Measurements from ENCODE around the gene KCNQ5. TPM values are rescaled to one million over a fixed set of nuclear protein-coding genes. Genes with fewer than 3 reads are reported as not detected.

Gene KCNQ5
- total RNA-seq, 1 experiment from 2014 or later = 9.4 TPM

DNA sequence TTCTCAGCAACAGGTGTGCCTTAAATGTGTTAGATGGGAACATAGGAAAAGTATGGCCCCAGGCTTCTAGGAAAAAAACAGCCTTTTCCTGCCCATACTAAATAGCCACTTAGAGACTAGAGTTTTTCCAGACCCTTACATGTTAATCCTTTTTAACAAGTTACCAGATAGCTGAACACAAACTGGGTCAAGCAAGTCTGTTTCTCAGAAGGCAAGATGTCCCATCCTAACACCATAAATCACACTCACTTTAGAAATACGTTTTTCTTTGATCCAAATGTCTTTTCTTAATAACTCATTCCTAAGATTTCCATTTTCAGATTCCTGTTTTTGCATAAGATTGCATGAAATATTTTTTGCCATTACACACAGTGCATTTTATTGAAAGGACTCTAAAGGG, 241.3 kb downstream of the KCNQ5 start:
- H3K4me1 ChIP-seq (ENCODE audit: control insufficient read depth, insufficient read depth, low read length) = no peaks in the 10 kb centered on the region
- intact Hi-C loops (cut with micrococcal nuclease; ENCODE audit: unreplicated experiment) (no loop called here), in situ Hi-C loops (cut with HindIII; ENCODE audit: low pct_unique_long_range_greater_than_20kb, low sequenced_read_pairs) (no loop called here)
- ATAC-seq (no peak), DNase-seq (ENCODE audit: low read depth, low spot score) (no peak)
- H3K27me3 ChIP-seq (ENCODE audit: control insufficient read depth, insufficient read depth, low read length) = no peaks in the 10 kb centered on the region
- TF ChIP-seq POLR2AphosphoS5 (IDR thresholded peaks at IDR 0.05; ENCODE audit: low read depth, low read length) = no peak
- no peak for TF ChIP-seq SIN3A (IDR thresholded peaks at IDR 0.05; ENCODE audit: borderline replicate concordance, insufficient read depth, low read depth, low read length)
- TF ChIP-seq, protein P1, sequence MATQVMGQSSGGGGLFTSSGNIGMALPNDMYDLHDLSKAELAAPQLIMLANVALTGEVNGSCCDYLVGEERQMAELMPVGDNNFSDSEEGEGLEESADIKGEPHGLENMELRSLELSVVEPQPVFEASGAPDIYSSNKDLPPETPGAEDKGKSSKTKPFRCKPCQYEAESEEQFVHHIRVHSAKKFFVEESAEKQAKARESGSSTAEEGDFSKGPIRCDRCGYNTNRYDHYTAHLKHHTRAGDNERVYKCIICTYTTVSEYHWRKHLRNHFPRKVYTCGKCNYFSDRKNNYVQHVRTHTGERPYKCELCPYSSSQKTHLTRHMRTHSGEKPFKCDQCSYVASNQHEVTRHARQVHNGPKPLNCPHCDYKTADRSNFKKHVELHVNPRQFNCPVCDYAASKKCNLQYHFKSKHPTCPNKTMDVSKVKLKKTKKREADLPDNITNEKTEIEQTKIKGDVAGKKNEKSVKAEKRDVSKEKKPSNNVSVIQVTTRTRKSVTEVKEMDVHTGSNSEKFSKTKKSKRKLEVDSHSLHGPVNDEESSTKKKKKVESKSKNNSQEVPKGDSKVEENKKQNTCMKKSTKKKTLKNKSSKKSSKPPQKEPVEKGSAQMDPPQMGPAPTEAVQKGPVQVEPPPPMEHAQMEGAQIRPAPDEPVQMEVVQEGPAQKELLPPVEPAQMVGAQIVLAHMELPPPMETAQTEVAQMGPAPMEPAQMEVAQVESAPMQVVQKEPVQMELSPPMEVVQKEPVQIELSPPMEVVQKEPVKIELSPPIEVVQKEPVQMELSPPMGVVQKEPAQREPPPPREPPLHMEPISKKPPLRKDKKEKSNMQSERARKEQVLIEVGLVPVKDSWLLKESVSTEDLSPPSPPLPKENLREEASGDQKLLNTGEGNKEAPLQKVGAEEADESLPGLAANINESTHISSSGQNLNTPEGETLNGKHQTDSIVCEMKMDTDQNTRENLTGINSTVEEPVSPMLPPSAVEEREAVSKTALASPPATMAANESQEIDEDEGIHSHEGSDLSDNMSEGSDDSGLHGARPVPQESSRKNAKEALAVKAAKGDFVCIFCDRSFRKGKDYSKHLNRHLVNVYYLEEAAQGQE (IDR thresholded peaks at IDR 0.05; ENCODE audit: insufficient read depth in 1 of 2, low read depth in 2 of 2, low read length in 1 of 2) = no peak
- H3K36me3 ChIP-seq (ENCODE audit: control insufficient read depth, insufficient read depth, low read length) = no peaks in the 10 kb centered on the region
- H3K27ac ChIP-seq (ENCODE audit: low read length) = no peak overlapping the region
- no peak overlapping the region for H3K4me3 ChIP-seq (ENCODE audit: low read depth in 2 of 2, low read length in 2 of 2)
- BruUV-seq (replicated peaks) = no TSS peak
- no peaks in the 10 kb centered on the region for H3K9me3 ChIP-seq (ENCODE audit: control insufficient read depth, insufficient read depth, low read depth, low read length)
- ChIA-PET POLR2A (no interaction called here), CTCF (no interaction called here)

DNA sequence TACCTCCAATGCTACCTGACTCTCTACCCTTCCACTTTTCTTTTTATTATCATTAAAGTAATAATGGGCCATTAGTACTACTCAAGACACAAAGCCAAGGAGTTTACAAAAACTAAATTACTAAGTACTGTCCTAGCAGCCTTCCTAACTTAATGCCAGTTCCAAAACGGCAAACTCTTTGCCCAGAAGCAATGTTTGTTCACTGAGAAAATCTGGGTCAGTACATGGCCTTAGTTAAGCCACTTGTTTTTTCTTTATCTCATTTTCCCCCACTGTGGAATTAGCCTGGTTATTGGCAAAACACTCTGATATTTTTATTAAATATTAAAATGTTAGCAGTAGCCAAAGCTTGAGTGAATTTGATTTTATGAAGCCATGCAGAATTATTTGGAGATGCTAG, 242.4 kb downstream of the KCNQ5 start:
- ChIA-PET POLR2A (no interaction called here), CTCF (no interaction called here)

More for the DNA sequence above, 242.4 kb downstream of the KCNQ5 start:
- Histone ChIP-seq H3K4me3 (ENCODE audit: low read depth in 2 of 2, low read length in 2 of 2) (no peak overlapping the region), H3K4me1 (ENCODE audit: control insufficient read depth, insufficient read depth, low read length) (no peaks in the 10 kb centered on the region), H3K27me3 (ENCODE audit: control insufficient read depth, insufficient read depth, low read length) (no peaks in the 10 kb centered on the region), H3K9me3 (ENCODE audit: control insufficient read depth, insufficient read depth, low read depth, low read length) (no peaks in the 10 kb centered on the region), H3K36me3 (ENCODE audit: control insufficient read depth, insufficient read depth, low read length) (no peaks in the 10 kb centered on the region), H3K27ac (ENCODE audit: low read length) (no peak overlapping the region)
- BruUV-seq (replicated peaks) = no TSS peak
- DNase-seq (ENCODE audit: low read depth, low spot score) (no peak), ATAC-seq (no peak)
- intact Hi-C loops (cut with micrococcal nuclease; ENCODE audit: unreplicated experiment) (no loop called here), in situ Hi-C loops (cut with HindIII; ENCODE audit: low pct_unique_long_range_greater_than_20kb, low sequenced_read_pairs) (no loop called here)
- TF ChIP-seq POLR2AphosphoS5 (IDR thresholded peaks at IDR 0.05; ENCODE audit: low read depth, low read length) (no peak), TCF7L2 (IDR thresholded peaks at IDR 0.05; ENCODE audit: low read depth, low read length) (no peak), CTCF (IDR thresholded peaks at IDR 0.05) (no peak), SIN3A (IDR thresholded peaks at IDR 0.05; ENCODE audit: borderline replicate concordance, insufficient read depth, low read depth, low read length) (no peak)
- TF ChIP-seq, protein P1 (IDR thresholded peaks at IDR 0.05; ENCODE audit: insufficient read depth in 1 of 2, low read depth in 2 of 2, low read length in 1 of 2) = no peak

Data from Panc1 (cell line).